ENCODE data around the gene ZNF71. TPM values are rescaled to one million over a fixed set of nuclear protein-coding genes. Genes with fewer than 3 reads are reported as not detected.

ZNF71 gene
- total RNA-seq, 1 experiment from 2014 or later, result 1.8 TPM

DNA sequence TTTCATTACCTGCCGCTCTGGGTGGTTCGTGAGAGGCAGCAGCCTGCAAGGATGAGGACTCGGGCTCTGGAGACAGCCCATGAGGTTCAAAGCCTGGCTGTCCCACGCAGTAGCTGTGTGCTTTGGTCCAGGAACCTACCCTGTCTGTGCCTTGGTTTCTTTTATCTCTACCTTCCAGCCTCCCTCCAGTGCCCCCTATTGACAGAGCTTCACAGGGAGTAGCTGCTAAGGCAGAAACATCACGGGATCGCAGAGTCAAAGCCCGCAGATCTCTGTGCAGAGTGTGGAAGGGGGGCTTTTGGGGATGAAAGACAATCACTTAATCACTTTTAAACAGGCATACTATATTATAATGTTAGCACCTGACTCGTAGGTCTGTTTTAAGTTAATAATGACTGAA, 16.2 kb downstream of the ZNF71 start:
- CTCF ChIA-PET, result no interaction called here
- no peak overlapping the region for H3K4me3 Mint-ChIP-seq (ENCODE audit: low read depth, unreplicated experiment)
- H3K27me3 Mint-ChIP-seq (ENCODE audit: unreplicated experiment), result no peaks in the 10 kb centered on the region
- no peak overlapping the region for H3K27ac Mint-ChIP-seq (ENCODE audit: unreplicated experiment)
- no peak for TF ChIP-seq CTCF (IDR thresholded peaks at IDR 0.05; ENCODE audit: unreplicated experiment)
- H3K36me3 Mint-ChIP-seq (ENCODE audit: insufficient read depth, unreplicated experiment), result no peaks in the 10 kb centered on the region
- H3K9me3 Mint-ChIP-seq (ENCODE audit: low read depth, unreplicated experiment), result peaks cover 41% of the 10 kb centered on the region
- DNase-seq, result no peak
- no TSS peak for BruUV-seq (replicated peaks)
- no peaks in the 10 kb centered on the region for H3K4me1 Mint-ChIP-seq (ENCODE audit: low read depth, unreplicated experiment)
- intact Hi-C loops (cut with micrococcal nuclease; ENCODE audit: unreplicated experiment), result no loop called here

- no peaks in the 10 kb centered on the region for H3K36me3 Mint-ChIP-seq (ENCODE audit: insufficient read depth, unreplicated experiment)
- intact Hi-C loops (cut with micrococcal nuclease; ENCODE audit: unreplicated experiment), result no loop called here
- TF ChIP-seq CTCF (IDR thresholded peaks at IDR 0.05; ENCODE audit: unreplicated experiment), result no peak
- no peak overlapping the region for H3K4me3 Mint-ChIP-seq (ENCODE audit: low read depth, unreplicated experiment)
- no peaks in the 10 kb centered on the region for H3K27me3 Mint-ChIP-seq (ENCODE audit: unreplicated experiment)
- DNase-seq, result no peak
- no peak overlapping the region for H3K27ac Mint-ChIP-seq (ENCODE audit: unreplicated experiment)
- BruUV-seq (replicated peaks), result no TSS peak
- H3K4me1 Mint-ChIP-seq (ENCODE audit: low read depth, unreplicated experiment), result no peaks in the 10 kb centered on the region
- CTCF ChIA-PET, result no interaction called here
- peaks cover 45% of the 10 kb centered on the region for H3K9me3 Mint-ChIP-seq (ENCODE audit: low read depth, unreplicated experiment)
Measured at GRCh38 chr19:56612737-56613136, 17.6 kb downstream of the ZNF71 start.

DNA sequence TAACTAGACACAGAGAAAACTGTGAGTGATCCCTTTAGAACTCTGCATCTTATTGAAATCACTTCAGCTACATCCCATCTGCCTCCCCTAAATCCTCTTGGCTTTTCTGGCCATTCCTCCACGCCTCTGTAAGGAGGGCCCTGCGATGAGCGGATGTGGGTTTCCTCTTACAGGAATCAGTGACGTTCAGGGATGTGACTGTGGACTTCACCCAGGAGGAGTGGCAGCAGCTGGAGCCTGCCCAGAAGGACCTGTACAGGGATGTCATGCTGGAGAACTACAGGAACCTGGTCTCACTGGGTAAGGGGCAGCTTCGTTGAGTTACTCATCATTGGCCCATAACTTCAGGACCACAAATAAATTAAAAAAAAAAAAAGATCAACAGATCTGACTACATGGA, 18.5 kb downstream of the ZNF71 start:
- CTCF ChIA-PET, result interaction anchor here (0.6 kb wide), 1 partner anchor 32 kb away, joined by 3 read pairs; no protein-coding TSS in a partner anchor
- no TSS peak for BruUV-seq (replicated peaks)
- Mint-ChIP-seq H3K9me3 (ENCODE audit: low read depth, unreplicated experiment) (peaks cover 44% of the 10 kb centered on the region), H3K27me3 (ENCODE audit: unreplicated experiment) (no peaks in the 10 kb centered on the region), H3K4me3 (ENCODE audit: low read depth, unreplicated experiment) (no peak overlapping the region), H3K36me3 (ENCODE audit: insufficient read depth, unreplicated experiment) (no peaks in the 10 kb centered on the region), H3K27ac (ENCODE audit: unreplicated experiment) (no peak overlapping the region), H3K4me1 (ENCODE audit: low read depth, unreplicated experiment) (no peaks in the 10 kb centered on the region)
- intact Hi-C loops (cut with micrococcal nuclease; ENCODE audit: unreplicated experiment), result no loop called here
- TF ChIP-seq CTCF (IDR thresholded peaks at IDR 0.05; ENCODE audit: unreplicated experiment), result no peak
- no peak for DNase-seq

DNA sequence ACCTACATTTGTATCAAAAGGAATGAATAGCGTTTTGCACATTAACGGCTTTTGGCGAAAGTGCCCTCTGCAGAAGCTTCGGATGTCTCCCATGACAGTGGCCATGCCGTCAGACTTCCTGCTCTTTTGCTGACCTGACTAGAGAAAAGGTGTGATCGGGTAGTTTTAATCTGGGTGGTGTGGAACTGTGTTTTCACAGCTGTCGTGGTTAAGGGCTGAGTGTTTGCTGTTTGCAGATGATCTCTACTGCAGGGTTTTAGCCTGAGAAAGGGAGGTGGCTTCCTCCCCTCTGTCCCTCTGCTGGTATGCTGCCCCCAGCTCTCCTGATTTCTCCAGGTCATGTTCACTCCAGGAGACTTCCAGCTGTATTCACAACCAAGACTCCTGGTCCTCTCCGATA, 22.4 kb downstream of the ZNF71 start:
- TF ChIP-seq CTCF (IDR thresholded peaks at IDR 0.05; ENCODE audit: unreplicated experiment), result no peak
- no peaks in the 10 kb centered on the region for H3K27me3 Mint-ChIP-seq (ENCODE audit: unreplicated experiment)
- no TSS peak for BruUV-seq (replicated peaks)

More for the DNA sequence above, 22.4 kb downstream of the ZNF71 start:
- H3K9me3 Mint-ChIP-seq (ENCODE audit: low read depth, unreplicated experiment), result peaks cover 39% of the 10 kb centered on the region
- H3K36me3 Mint-ChIP-seq (ENCODE audit: insufficient read depth, unreplicated experiment), result no peaks in the 10 kb centered on the region
- no peak overlapping the region for H3K27ac Mint-ChIP-seq (ENCODE audit: unreplicated experiment)
- CTCF ChIA-PET, result interaction anchor here (0.6 kb wide), 1 partner anchor 638 kb away, joined by 3 read pairs; no protein-coding TSS in a partner anchor
- no peaks in the 10 kb centered on the region for H3K4me1 Mint-ChIP-seq (ENCODE audit: low read depth, unreplicated experiment)
- intact Hi-C loops (cut with micrococcal nuclease; ENCODE audit: unreplicated experiment), result no loop called here
- H3K4me3 Mint-ChIP-seq (ENCODE audit: low read depth, unreplicated experiment), result no peak overlapping the region
- DNase-seq, result no peak

Data from Calu3 (cell line).